Measurements from ENCODE around the gene RELB. TPM values are rescaled to one million over a fixed set of nuclear protein-coding genes. Genes with fewer than 3 reads are reported as not detected.

RELB gene
- total RNA-seq, 4 donors from 2014 or later = 5.8 to 26.5 (median 13.5) TPM

GRCh38 chr19:45032421-45032820 lies 31.2 kb downstream of the RELB start:
- TF ChIP-seq, protein P1, sequence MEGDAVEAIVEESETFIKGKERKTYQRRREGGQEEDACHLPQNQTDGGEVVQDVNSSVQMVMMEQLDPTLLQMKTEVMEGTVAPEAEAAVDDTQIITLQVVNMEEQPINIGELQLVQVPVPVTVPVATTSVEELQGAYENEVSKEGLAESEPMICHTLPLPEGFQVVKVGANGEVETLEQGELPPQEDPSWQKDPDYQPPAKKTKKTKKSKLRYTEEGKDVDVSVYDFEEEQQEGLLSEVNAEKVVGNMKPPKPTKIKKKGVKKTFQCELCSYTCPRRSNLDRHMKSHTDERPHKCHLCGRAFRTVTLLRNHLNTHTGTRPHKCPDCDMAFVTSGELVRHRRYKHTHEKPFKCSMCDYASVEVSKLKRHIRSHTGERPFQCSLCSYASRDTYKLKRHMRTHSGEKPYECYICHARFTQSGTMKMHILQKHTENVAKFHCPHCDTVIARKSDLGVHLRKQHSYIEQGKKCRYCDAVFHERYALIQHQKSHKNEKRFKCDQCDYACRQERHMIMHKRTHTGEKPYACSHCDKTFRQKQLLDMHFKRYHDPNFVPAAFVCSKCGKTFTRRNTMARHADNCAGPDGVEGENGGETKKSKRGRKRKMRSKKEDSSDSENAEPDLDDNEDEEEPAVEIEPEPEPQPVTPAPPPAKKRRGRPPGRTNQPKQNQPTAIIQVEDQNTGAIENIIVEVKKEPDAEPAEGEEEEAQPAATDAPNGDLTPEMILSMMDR (IDR thresholded peaks at IDR 0.05) = no peak
- ATAC-seq (ENCODE audit: low FRiP score) = no peak

DNA sequence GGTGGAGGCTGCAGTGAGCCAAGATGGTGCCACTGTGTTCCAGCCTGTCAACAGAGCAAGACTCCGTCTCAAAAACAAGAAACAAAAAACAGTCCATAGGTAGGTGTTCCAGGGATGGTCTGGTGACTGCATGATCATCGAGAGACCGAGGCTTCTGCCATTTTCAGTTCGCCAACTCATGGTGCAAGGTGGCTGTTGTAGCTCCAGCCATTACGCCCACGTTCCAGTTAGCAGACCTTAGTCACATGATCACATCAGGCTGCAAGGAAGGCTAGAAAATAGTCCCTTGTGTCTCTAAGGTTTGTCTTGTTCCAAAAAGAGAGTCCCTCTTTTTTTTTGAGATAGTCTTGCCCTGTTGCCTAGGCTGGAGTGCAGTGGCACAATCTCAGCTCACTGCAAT lies 34.5 kb downstream of the RELB start:
- DNase-seq (ENCODE audit: low spot score) (no peak), ATAC-seq (ENCODE audit: low FRiP score) (no peak)
- TF ChIP-seq, protein P1 (IDR thresholded peaks at IDR 0.05) = no peak

More at GRCh38 chr19:45032421-45032820, 31.2 kb downstream of the RELB start:
- DNase-seq (ENCODE audit: low spot score) = no peak

DNA sequence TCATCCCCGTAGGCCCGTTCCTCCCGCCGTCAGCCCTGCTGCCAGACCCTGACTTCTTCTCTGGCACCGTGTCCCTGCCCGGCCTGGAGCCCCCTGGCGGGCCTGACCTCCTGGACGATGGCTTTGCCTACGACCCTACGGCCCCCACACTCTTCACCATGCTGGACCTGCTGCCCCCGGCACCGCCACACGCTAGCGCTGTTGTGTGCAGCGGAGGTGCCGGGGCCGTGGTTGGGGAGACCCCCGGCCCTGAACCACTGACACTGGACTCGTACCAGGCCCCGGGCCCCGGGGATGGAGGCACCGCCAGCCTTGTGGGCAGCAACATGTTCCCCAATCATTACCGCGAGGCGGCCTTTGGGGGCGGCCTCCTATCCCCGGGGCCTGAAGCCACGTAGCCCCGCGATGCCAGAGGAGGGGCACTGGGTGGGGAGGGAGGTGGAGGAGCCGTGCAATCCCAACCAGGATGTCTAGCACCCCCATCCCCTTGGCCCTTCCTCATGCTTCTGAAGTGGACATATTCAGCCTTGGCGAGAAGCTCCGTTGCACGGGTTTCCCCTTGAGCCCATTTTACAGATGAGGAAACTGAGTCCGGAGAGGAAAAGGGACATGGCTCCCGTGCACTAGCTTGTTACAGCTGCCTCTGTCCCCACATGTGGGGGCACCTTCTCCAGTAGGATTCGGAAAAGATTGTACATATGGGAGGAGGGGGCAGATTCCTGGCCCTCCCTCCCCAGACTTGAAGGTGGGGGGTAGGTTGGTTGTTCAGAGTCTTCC lies 36.3 kb downstream of the RELB start:
- no peak for DNase-seq (ENCODE audit: low spot score)
- ATAC-seq (ENCODE audit: low FRiP score) = no peak
- TF ChIP-seq, protein P1 (IDR thresholded peaks at IDR 0.05) = no peak

DNA sequence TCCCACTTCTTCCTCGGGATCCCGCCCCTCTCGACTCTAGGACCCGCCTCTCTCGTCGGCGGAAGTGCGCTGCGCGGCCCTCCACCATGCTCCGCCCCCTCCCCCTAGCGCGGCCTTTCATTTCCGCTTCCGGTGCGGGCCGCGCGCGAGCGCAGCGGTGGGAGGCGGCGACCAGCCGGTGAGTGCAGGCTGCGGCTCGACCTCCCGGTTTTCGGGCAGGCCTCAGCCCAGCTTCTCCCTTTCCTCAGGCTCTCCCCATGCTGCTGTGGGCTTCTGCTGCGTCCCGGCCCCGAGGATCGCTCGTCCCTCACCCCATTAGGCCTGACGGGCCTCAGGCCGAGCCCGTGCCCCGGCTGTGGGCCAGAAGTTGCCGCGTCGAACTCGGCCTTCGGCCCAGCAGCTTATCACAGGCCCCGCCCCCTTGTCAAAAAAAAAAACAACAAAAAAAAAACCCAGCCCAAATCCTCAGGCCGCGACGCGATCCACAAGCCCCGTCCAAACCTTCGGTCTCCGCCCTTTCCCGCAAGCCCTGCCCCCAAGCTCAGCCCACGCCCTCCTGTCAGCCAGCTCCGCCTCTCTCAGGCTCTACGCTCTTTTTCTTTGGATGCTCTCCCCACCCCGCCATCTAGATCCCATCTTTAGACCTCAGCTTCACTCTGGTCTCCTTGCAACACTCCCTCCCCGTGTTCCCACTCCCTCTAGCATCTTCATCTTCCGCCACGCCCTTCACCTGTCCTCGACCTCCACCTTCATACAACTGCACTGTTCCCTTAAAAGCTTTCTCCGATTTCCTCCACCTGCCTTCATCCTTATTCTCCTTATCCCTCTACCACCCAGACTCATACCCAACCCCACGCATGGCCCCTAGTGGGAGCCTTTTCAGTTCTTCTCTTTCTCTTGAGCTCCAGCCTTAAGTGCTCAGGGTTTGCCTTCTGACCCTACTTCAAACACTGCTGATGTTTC lies 37.9 kb downstream of the RELB start, which contains the start of gene CLASRP:
Gene CLASRP, plus strand, starts transcription at position 115 of the 963 bp plus-strand sequence. CDS start 1,168 bp downstream, outside the sequence.
- DNase-seq (ENCODE audit: low spot score) (peak; percentile 73), ATAC-seq (ENCODE audit: low FRiP score) (peak; percentile 92)
- TF ChIP-seq, protein P1 (IDR thresholded peaks at IDR 0.05) = no peak

DNA sequence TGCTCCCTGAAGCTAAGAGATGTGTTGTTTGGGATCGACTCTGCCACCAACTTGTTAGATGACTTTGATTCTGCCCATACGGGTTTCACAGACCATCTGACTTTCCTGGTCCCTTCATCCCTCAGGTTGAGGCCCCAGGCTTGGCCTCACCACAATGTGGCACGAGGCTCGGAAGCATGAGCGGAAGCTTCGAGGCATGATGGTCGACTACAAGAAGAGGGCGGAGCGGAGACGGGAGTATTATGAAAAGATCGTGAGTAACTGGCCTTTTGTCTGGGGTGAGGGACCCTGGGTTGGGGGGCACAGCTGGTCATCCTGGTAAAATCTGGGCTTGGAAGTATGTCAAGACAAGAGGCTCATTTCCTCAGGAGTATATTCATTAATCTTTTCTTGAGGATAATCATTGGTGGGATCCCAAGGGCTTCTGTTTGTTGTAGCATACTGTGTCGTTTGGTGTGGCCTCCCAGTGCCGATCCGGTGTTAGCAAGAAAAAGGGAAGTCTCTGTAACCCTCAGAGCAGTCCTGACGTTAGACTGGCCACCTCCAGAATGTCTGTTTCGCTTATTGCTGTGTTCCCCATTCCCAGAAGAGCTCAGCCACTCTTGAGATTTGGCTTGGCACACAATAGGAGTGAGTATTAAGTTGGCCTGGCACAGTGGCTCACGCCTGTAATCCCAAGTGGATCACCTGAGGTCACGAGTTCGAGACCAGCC lies 39.0 kb downstream of the RELB start:
- TF ChIP-seq, protein P1 (IDR thresholded peaks at IDR 0.05) = no peak
- no peak for ATAC-seq (ENCODE audit: low FRiP score)
- DNase-seq (ENCODE audit: low spot score) = no peak

- no peak for DNase-seq (ENCODE audit: low spot score)
- TF ChIP-seq, protein P1 (IDR thresholded peaks at IDR 0.05) = no peak
- ATAC-seq (ENCODE audit: low FRiP score) = no peak
Observed at GRCh38 chr19:45041125-45041524, 39.9 kb downstream of the RELB start.

Measured in omental fat pad (tissue), 4 donors.